Stimulated activated CD8-positive, alpha-beta memory T cell treated with anti-CD3 and anti-CD28 coated beads, Interleukin-4, amount 100 ng/mL, for 4 hours (primary cell): Measurements from ENCODE around the gene KRT77.
"Not testable (repeated sequence)": the region's sequence is repeated elsewhere in the genome, so short reads cannot be mapped to it uniquely, and the experiment has no call there.

ENCODE experiments used
- DNase-seq, 2 donors: peaks; one replicate each; pipeline ENCODE4 v3.0.0-alpha.2; 2020; ENCODE audit warnings: low read depth in 2 of 2, low spot score in 1 of 2

KRT77 gene

DNA sequence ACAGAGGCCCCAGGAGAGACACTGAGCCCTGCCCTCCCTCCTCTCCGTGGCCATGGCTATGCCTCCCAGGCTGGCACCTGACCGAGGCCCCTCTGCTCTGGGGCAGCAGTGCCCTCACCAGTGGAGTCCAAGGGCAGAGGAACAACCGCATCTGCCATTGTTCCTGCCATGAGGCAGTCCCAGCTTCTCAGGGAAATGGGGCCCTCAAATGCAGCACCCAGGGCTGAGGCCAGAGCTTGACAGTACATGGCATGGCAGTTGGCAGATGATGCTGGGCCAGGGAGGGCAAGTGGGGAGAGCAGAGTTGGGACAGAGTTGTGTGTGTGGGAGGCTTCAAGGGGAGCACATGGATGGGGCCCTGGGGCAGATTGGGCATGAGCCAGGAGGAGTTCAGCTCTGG lies 21.1 kb upstream of the KRT77 start:
- DNase-seq: no peak

DNA sequence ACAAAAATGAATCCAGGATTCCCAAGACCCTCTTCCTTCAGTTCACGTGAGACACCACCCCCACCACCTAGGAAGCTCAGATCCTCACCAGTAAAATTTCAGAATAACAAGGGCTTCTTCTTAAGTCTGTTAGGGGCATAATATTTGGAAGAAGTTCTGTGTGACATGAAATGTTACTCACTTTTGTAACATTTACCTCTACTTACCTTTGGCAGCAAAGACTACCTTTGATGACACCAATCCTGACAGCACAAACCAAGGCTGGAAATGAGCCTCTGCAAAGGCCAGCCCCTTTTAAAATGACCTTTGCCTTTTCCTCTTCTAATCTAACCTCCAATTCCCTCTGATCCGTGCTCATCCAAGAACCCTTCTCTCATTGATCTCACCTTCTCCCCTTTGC lies 19.4 kb upstream of the KRT77 start:
- DNase-seq: no peak

DNA sequence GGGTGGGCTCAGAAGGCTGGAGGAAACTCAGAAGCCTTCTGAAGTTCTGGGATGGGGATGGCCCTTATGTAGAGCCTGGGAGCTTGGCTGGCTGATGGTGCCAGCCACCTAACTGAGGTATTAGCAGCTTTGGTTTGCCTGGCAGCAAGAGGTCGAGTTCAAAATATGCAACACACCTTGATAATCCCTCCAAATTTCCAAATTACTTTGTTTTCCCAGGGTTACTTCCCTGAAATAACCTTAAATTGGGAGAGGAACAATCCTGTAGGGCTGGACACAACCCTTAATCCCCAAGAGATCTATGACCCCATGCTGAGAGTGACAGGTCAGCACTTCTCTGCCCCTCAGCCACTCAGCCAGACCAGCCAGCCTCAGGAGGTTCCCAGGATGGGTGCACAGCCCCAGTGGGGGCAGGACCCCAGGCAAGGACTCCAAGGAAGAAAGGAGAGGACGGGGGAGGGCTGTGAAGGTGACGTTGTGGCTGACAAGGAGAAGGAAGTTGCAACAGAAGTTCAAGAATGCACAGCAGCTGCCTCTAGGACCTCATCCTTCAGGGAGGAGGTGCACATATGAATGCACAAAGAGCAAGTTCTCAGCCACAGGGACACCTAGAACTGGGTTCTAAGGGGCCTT lies 18.6 kb upstream of the KRT77 start:
- no peak for DNase-seq

GRCh38 chr12:52720365-52720886 lies 17.1 kb upstream of the KRT77 start:
- no peak for DNase-seq

DNA sequence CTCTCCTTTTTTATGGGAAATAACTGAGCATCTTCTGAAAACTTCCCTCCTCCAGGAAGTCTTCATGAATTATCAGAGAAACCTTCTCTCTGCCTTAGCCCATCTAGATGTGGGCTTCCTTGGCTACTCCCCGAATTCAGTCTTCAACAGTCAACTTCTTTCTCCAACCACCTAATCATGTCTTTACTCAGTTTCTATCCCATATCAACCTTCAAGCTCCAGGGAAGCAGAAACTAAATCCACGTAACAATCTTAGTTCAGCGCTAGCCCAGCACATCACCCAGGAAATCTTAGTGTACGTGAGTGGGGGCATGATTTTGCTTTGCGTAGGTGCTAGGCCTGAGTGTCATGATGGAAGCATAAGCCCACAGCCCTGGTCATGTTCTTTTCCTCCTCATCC lies 12.7 kb upstream of the KRT77 start:
- DNase-seq: no peak

GRCh38 chr12:52715416-52715815 lies 12.1 kb upstream of the KRT77 start:
- DNase-seq: no peak

GRCh38 chr12:52714887-52715281 lies 11.6 kb upstream of the KRT77 start:
- no peak for DNase-seq

GRCh38 chr12:52713960-52714886 lies 10.9 kb upstream of the KRT77 start:
- no peak for DNase-seq

GRCh38 chr12:52712122-52712521 lies 8.8 kb upstream of the KRT77 start:
- not testable (repeated sequence) for DNase-seq

- no peak for DNase-seq
These were observed 7.4 kb upstream of the KRT77 start for GRCh38 chr12:52710730-52711129.

DNA sequence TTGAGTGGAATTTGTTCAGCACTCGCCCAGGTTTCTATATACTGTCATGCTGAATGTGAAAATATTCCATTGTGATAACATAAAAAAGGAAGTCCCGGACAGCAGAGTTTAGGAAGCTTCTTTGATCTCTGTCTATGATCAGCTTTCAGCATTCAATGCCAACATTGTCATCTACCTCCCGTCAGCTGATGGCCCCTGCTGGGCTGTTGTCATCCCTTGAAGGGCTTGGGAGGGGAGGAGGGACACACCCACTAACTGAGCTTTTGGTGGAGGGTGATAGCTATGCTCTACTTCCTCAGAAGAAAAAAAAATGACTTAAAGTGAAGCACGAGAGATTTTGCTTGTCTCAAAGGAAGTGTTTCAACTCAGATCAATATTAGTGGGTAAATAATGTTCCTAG lies 4.7 kb upstream of the KRT77 start:
- DNase-seq: no peak

- no peak for DNase-seq
These were observed 1.1 kb upstream of the KRT77 start for GRCh38 chr12:52704464-52704863.

- no peak for DNase-seq
These were observed 554 bp upstream of the KRT77 start for GRCh38 chr12:52703878-52704277.

- no peak for DNase-seq
These were observed 986 bp downstream of the KRT77 start for GRCh38 chr12:52702338-52702737.

GRCh38 chr12:52701281-52701680 lies 2.0 kb downstream of the KRT77 start:
- DNase-seq: no peak

DNA sequence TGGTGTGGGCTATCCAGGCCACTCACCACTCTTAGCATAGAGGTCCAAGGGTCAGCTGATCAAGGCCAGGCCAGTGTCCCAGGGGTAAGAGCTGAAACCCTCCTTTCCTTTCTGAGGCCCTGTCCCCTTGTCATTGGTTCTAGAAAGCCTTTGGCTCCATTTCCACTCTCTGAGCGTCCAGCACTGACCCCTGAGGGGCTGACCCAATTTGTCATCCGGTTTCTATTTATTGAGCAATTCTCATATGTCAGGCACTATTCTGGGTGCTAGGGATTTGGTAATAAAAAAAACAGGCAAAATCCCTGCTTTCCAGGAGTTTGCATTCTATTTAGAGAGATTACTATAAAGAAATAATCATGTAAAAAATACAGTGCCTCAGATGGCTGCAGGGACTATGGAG lies 3.4 kb downstream of the KRT77 start:
- DNase-seq: no peak

GRCh38 chr12:52699373-52699772 lies 4.0 kb downstream of the KRT77 start:
- DNase-seq: no peak

DNA sequence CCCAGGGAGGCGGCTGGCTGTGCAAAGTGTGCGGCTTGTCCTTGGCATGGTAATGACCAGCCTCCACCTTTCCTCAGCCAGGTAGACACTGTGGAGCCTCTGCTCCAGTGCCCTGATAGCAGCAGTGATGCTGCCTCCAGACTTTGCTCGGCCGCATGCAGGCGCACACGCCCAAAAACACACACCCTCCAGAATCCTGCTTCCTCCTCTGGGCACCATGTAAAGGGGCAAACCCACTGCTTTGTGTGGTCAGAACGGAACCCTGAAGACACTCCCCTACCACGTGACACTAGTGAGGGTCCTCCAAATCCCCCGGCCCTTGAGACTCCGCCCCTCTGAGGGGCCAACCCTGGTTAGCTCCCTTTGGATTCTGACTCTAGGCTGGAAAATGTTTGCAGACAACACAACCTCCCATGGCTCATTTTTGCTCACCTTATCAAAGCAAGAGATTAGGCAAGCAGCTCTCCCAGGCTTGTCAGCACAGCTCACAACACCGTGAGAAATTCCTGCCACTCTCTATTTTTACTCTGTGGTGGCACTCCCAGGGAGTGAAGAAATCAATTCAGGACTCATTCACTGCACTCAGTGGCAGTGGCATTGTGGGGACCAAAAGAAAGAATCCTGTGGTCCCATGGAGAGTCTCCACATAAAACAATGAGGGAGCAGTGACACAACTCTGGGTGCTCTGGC lies 4.5 kb downstream of the KRT77 start:
- DNase-seq: no peak

DNA sequence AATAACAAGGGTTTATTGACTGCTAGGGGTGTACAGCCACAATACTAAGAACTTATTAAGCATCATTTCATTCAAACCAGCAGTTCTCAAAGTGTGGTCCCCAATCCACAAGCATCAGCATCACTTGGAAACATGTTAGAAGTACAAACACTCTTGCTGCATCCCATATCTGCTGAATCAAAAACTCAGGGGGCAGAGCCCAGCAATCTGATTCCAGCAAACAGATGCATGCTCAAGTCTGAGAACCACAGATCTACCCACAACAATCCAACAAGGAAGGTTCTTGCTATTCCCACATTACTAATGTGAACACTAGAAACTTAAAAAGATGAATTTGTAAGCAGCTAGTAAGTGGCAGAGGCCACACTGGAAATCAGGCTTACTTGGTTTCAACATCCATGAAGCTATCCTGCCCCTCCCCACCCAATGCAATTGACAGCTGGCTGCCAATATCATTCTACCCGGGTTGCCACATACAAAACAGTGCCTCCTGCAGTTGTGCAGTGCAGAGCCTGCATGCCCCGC lies 6.2 kb downstream of the KRT77 start:
- no peak for DNase-seq

- no peak for DNase-seq
These were observed 6.7 kb downstream of the KRT77 start for GRCh38 chr12:52696588-52696987.

GRCh38 chr12:52695039-52695438 lies 8.3 kb downstream of the KRT77 start:
- DNase-seq: no peak

- DNase-seq: no peak
These were observed 9.2 kb downstream of the KRT77 start for GRCh38 chr12:52694151-52694550.
